Ishikawa (cell line): Measurements from ENCODE around the gene C1QTNF9B.

Experiments
- RAD21 ChIP-seq: IDR thresholded peaks from 2 replicates; pipeline ENCODE4 v1.6.1; 2012; ENCODE audit warnings: low read depth
- REST ChIP-seq: IDR thresholded peaks from 2 replicates; pipeline ENCODE4 v1.6.1; 2012; ENCODE audit warnings: low read depth, mild to moderate bottlenecking
- YY1 ChIP-seq: IDR thresholded peaks from 2 replicates; pipeline ENCODE4 v1.6.1; 2012; ENCODE audit warnings: low read depth

- TF ChIP-seq YY1 (no peak), REST (no peak), RAD21 (peak; percentile 65)
Measured at GRCh38 chr13:23871616-23872220, 25.6 kb downstream of the C1QTNF9B start.
